HG02840 (cell line): Measurements from ENCODE around the gene TRPC4.
"Not testable (repeated sequence)": the region's sequence is repeated elsewhere in the genome, so short reads cannot be mapped to it uniquely, and the experiment has no call there.

Source experiments
- ATAC-seq: cut with Tn5 transposase; IDR thresholded peaks from one replicate; pipeline ENCODE4 v1.9.1; 2021; ENCODE audit warnings: mild to moderate bottlenecking, moderate library complexity, moderate number of reproducible peaks; ENCODE audit not compliant: unreplicated experiment, low FRiP score

TRPC4 gene

DNA sequence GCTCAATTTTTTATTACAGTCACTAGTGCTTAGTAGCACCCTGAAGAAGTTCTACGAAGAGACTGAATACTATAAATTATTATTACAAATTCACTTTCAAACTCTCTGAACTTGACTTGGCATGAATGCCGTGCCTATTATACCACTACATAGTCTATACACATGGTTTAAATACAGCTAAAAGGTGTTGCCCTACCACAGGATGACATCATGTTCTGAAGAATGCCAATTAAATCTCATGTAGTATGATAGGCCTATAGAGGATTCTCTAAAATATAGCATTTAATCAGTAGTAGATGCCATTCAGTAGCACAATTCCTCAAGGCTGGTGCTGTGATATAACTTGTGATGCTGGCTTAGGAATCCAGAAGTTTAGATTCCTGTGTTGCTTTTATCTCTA is 254.3 kb downstream of the TRPC4 start:
- no peak for ATAC-seq

DNA sequence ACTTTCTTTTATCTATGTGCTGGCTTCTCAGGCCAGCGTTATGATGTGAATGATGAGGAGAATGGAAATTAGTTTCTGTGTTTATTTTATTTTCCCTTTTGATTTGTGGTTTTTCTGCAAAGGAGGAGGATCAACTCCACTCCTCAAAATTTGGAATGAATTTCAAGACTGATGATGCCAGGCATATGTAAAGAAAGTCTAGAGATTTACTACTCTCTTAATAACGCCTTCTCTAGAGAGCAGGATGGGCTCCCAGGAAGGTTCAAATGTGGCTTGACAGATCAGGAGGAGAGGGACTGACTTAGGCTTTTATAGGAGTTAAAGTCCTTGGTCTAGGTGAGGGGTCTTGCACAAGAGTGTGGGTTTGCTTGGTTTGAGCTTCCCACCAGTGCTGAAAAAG is 255.9 kb downstream of the TRPC4 start:
- no peak for ATAC-seq

DNA sequence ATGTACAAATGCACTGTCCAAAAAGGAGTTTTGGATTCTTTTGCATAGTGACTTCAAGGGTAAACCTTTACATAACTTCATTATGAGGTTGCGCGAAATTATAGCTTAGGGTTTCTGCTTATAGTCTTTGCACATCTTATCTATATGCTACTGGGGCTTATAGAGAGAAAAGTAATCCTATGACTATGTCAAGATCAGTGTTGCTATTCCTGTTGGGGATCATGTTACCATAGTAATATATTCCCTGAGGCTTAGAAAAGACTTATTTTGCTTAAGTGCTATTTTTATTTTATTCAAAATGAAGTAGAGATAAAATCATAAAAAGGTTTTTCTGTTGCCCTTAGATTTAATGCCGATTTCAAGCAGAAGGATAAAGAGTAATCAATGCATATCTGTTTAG is 256.3 kb downstream of the TRPC4 start:
- ATAC-seq: no peak

DNA sequence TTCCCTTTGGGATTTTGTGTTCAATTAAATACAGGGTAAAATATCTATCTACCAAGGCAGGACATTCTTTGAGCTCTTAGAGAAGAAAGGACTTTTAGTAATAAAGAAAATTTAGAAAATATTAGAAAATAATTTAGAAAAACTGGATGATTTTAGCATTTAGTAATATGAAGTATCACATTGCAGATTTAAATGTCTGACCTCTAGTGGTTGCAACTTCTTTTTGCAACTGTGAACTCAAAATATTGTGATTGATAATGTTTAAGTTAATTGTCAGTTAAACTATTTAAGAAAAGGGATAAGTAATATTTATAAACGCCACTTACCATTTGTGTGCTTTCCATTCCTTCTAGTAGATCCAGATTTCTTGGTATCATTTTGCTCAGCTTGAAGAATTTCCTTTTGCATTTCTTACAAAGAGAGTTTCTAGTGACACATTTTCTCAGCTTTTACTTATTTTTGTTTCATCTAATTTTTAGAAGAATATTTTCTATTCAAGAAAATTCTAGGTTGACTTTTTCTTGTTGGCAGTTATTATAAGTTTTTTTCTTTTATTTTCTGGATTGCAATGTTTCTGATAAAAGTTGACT is 260.7 kb downstream of the TRPC4 start:
- no peak for ATAC-seq

DNA sequence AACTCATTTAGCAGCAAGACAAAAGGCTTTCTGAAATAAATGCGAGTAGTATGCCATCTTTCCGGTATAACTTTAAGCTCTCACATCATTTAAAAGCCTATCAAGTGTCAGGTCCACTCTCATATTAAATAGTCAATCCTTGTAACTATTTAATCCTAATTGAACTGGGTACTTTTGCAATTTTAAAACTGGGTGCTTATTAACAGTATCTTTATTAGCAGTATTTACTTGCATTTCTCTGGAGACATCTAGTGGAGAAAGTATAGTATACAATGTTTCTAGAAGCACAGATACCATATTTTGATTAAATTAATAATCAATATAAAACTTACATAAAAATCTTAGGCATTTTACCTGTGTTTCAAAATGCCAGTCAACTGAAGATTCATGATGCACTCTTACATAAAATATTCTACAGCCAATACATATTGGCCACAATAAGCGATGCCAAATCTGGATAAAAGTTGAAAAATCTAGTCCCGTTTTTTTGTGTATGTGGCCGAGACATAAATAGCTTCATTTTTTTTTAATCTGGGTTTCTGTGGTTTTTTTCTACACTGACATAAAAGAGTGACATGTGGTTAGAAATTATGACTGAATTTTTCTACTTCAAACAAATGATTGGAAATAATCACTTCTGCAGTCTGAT is 266.7 kb downstream of the TRPC4 start:
- ATAC-seq: no peak

DNA sequence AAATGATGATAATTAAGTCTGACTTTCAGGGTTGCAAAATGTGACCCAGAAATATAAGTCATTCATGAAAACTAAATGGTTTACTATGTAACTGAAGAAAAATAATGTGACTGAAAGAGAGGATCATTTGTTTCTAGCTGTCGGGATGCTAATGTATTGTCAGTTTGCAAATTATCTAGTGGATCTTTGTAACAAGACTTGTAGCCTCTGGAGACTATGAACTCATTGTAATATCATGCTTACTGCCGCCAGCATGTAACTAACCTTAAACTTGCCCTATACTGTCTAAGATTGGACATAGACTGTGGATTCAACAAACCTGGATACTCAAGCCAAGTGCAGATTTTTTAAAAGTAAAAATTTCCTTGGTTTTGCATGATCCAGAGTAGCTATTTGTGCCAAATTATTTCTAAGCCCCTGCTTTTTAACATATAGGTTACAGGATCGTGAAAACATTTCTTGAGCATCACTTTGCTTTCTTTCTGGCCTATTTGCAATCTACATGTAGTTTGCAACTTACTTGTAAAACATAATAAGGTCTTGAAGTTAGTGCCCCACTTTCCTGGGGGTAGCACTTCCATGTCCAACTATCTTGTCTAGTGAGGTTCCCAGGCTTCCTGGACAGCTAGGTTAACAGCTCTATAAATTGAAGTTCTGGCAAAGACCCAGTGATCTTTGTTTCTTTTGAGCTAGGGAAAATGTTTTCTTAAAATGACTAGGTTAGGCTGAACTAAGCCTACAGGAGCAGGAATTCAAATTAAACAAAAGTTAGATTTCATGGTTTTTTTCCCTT is 267.7 kb downstream of the TRPC4 start:
- ATAC-seq: no peak

DNA sequence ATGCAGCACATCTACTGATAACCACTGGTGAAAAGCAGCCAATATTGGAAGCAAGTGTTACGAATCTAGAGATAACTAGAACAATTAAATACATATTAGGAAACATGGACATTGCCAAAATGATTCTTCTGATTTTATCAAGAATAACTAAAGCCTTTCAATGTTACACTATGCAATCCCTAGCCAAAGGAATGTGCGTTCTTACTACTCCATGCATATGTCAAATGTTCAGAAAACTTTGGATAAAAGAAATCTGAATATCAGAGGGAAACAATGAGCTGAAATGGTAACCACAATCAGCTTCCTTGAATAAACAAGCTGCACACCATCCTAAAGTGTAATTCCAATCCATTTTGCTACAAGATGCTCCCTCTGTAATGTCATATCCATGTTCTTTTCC is 270.1 kb downstream of the TRPC4 start:
- no peak for ATAC-seq

DNA sequence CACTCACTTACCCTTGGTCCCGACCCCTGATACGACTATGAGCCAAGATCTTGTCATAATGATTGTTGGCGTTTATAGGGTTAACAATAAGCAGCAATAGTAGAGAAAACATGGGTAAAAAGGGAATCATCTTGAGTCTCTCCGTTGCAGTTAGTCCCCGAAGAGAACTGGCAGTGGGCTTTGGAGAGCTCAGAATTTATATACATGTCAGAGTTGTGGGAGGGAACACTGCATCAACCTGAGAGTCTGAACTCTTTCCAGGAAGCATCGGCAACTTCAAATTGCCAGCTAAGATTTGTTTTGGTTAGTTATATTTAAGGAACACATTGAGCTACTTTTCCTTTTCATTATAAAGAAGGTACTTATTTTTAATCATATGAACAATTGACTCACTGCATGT is 271.0 kb downstream of the TRPC4 start, which contains the start of gene POSTN:
Gene POSTN (minus strand): TSS at position 172 of the 400 bp plus-strand sequence. CDS start 42 bp downstream, at position 130.
- ATAC-seq: no peak

DNA sequence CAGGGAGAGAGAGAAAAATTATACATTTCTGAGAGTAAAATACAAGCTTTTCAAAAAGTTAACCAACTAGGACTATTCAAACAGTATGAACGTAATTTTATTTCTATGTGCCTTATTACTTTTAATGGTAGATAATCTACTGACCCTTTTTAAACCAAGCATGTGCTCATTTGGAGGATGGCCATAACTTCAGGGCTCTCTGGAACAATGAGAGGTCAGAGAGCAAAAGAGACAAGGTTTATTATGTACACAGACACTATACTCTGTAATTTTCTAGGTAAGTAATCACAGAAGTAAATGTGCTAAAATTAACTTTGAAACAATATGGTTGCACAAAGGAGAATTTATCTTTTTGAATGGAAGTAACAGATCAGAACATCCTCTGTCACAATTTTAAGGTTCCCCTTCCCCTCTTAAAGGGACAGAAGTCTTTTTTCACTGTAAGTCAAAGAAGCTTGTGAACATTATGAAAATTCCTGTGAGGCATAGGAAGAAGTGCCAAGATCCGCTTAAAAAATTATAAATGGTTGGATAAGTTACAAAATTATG is 272.0 kb downstream of the TRPC4 start:
- no peak for ATAC-seq

DNA sequence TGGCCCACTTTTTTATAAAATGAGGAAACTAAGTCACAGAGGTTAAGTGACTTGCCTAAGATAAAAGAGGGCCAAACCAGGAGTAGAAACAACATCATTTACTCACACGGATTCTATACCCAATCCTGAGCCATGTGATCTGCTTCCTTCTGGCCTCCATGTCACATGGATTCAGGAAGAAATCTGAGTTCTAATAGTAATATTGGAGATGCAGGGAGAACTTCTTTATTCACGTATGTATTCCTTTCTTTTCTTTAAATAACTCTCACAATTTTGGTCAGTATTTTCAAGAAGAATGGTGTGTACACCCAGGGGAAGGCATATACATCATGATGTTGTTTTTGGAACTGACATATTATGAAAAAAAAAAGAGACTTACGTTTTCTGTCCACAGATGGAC is 272.8 kb downstream of the TRPC4 start:
- ATAC-seq: no peak

DNA sequence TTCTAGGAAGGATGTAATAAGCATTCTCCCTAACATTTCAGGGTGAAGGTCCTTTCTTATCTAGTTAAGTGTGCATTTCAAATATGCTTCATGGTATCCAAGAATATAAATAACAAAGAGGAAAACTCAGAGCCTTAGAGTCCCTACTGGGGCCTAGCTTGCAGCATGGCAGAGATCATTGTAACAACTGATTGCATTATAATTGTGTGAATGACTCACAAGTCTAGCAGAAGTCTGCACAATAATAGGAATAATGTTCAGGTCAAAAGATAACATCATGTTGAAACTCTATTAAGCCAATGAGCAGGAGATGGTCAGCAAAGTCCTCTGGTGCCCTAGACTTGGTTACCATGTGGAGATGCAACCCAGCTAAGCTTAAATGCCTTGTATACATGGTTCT is 274.4 kb downstream of the TRPC4 start:
- ATAC-seq: no peak

DNA sequence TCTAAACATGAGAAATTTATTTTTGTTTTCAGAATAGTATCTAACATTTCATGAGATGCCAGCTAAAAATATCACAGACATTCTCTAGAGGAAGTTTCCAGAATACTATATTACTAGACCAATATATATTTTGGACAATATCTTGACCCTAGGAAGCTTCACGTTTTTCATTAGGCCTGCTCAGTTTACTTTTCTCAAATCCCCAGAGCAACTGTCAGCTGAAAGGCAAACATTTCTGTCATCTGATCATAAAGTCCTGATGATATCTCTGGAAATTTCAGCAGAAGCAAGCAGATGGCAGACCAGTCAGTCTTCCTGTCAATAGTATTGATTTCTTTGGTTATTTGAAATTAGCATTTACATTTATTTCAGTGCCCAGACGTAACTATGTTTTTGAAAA is 275.0 kb downstream of the TRPC4 start:
- no peak for ATAC-seq

DNA sequence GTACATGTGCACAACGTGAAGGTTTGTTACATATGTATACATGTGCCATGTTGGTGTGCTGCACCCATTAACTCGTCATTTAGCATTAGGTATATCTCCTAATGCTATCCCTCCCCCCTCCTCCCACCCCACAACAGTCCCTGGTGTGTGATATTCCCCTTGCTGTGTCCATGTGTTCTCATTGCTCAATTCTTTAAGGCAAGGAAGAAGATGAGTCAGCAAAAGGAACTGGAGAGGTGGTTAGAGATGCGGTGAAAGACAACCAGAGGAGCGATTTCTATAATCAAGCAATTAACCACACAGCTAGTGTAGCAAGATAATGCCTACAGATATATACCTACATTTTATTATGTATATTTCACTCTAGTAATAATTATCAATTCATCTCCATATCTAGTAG is 280.2 kb downstream of the TRPC4 start:
- ATAC-seq: not testable (repeated sequence)

DNA sequence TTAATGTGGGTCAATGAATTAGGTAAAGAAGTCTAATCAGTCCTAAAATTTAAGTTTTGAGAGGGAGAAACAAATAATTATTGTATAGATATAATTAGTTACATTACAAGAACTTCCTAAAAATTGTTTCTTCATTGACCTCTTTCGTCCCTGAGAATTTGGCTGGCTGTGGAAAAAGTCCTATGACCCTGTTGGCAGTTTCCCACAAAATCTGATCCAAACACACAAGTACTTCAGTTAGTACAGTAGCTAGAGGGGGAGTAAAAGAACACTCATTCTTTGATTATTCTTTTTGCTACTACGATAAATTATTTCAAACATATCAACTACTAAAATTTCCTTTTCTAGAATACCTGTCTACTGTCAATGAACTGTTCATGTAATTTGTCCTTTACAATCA is 282.3 kb downstream of the TRPC4 start:
- no peak for ATAC-seq
